ENCODE measurements around the gene NOS1AP.

The NOS1AP gene

GRCh38 chr1:162083273-162083672, 13.8 kb downstream of the NOS1AP start:
- Histone ChIP-seq H3K27ac (ENCODE audit: low read length) (no peak overlapping the region), H3K4me2 (ENCODE audit: low read depth, low read length) (no peak overlapping the region), H3K4me3 (ENCODE audit: low read length) (no peak overlapping the region), H3K36me3 (replicated peaks; ENCODE audit: insufficient read depth, low read length) (no peaks in the 10 kb centered on the region), H2AFZ (ENCODE audit: low read length) (no peak overlapping the region), H3K9me3 (replicated peaks; ENCODE audit: insufficient read depth, low read length) (no peaks in the 10 kb centered on the region), H3K9me2 (replicated peaks; ENCODE audit: insufficient read depth, low read length) (no peaks in the 10 kb centered on the region), H3K4me1 (ENCODE audit: low read length) (no peaks in the 10 kb centered on the region), H4K20me1 (ENCODE audit: insufficient read depth, low read length) (no peaks in the 10 kb centered on the region), H3K79me2 (ENCODE audit: low read length) (0 out of 2 replicates have a peak, but pooled peaks cover 12% of the 10 kb centered on the region), H3K27me3 (replicated peaks; ENCODE audit: insufficient read depth, low read length) (no peaks in the 10 kb centered on the region), H3K9ac (ENCODE audit: low read length) (no peak overlapping the region), H3F3A (ENCODE audit: insufficient read depth, low read length) (no peaks in the 10 kb centered on the region)
- no peak for DNase-seq
- no peak for TF ChIP-seq EZH2 (optimal IDR thresholded peaks at IDR 0.05; ENCODE audit: low read depth, low read length)
- no peak for TF ChIP-seq EZH2phosphoT487 (IDR thresholded peaks at IDR 0.05; ENCODE audit: low read length)
- no peak for TF ChIP-seq CTCF (IDR thresholded peaks at IDR 0.05; ENCODE audit: low read length)

GRCh38 chr1:162085991-162086390, 16.5 kb downstream of the NOS1AP start:
- Histone ChIP-seq H3K4me1 (ENCODE audit: low read length) (no peaks in the 10 kb centered on the region), H3F3A (ENCODE audit: insufficient read depth, low read length) (no peaks in the 10 kb centered on the region), H4K20me1 (ENCODE audit: insufficient read depth, low read length) (no peaks in the 10 kb centered on the region), H3K9me3 (replicated peaks; ENCODE audit: insufficient read depth, low read length) (no peaks in the 10 kb centered on the region), H3K9me2 (replicated peaks; ENCODE audit: insufficient read depth, low read length) (no peaks in the 10 kb centered on the region), H3K79me2 (ENCODE audit: low read length) (0 out of 2 replicates have a peak, but pooled peaks cover 6% of the 10 kb centered on the region), H3K4me2 (ENCODE audit: low read depth, low read length) (no peak overlapping the region), H3K27me3 (replicated peaks; ENCODE audit: insufficient read depth, low read length) (no peaks in the 10 kb centered on the region), H2AFZ (ENCODE audit: low read length) (no peak overlapping the region), H3K9ac (ENCODE audit: low read length) (no peak overlapping the region), H3K4me3 (ENCODE audit: low read length) (no peak overlapping the region), H3K27ac (ENCODE audit: low read length) (no peak overlapping the region), H3K36me3 (replicated peaks; ENCODE audit: insufficient read depth, low read length) (no peaks in the 10 kb centered on the region)
- no peak for DNase-seq
- TF ChIP-seq EZH2 (optimal IDR thresholded peaks at IDR 0.05; ENCODE audit: low read depth, low read length): no peak
- TF ChIP-seq CTCF (IDR thresholded peaks at IDR 0.05; ENCODE audit: low read length): no peak
- TF ChIP-seq EZH2phosphoT487 (IDR thresholded peaks at IDR 0.05; ENCODE audit: low read length): no peak

- no peak overlapping the region for H3K4me3 ChIP-seq (ENCODE audit: low read length)
- no peaks in the 10 kb centered on the region for H3K36me3 ChIP-seq (replicated peaks; ENCODE audit: insufficient read depth, low read length)
- no peak overlapping the region for H3K27ac ChIP-seq (ENCODE audit: low read length)
- TF ChIP-seq CTCF (IDR thresholded peaks at IDR 0.05; ENCODE audit: low read length) (no peak), EZH2 (optimal IDR thresholded peaks at IDR 0.05; ENCODE audit: low read depth, low read length) (no peak), EZH2phosphoT487 (IDR thresholded peaks at IDR 0.05; ENCODE audit: low read length) (no peak)
- H3K9me3 ChIP-seq (replicated peaks; ENCODE audit: insufficient read depth, low read length): no peaks in the 10 kb centered on the region
- H4K20me1 ChIP-seq (ENCODE audit: insufficient read depth, low read length): no peaks in the 10 kb centered on the region
- no peak overlapping the region for H3K4me2 ChIP-seq (ENCODE audit: low read depth, low read length)
- no peaks in the 10 kb centered on the region for H3K27me3 ChIP-seq (replicated peaks; ENCODE audit: insufficient read depth, low read length)
- no peaks in the 10 kb centered on the region for H3F3A ChIP-seq (ENCODE audit: insufficient read depth, low read length)
- DNase-seq: no peak
- H2AFZ ChIP-seq (ENCODE audit: low read length): no peak overlapping the region
- no peaks in the 10 kb centered on the region for H3K4me1 ChIP-seq (ENCODE audit: low read length)
- H3K9me2 ChIP-seq (replicated peaks; ENCODE audit: insufficient read depth, low read length): no peaks in the 10 kb centered on the region
- H3K9ac ChIP-seq (ENCODE audit: low read length): no peak overlapping the region
- 0 out of 2 replicates have a peak, but pooled peaks cover 6% of the 10 kb centered on the region for H3K79me2 ChIP-seq (ENCODE audit: low read length)
Observed at GRCh38 chr1:162087111-162087510, 17.6 kb downstream of the NOS1AP start.
